HG03280 (cell line): ENCODE data around the gene WTAP.

Experiments used
- ATAC-seq: cut with Tn5 transposase; IDR thresholded peaks from one replicate; pipeline ENCODE4 v1.9.1; 2021; ENCODE audit warnings: mild to moderate bottlenecking, moderate library complexity; ENCODE audit not compliant: unreplicated experiment

WTAP gene

DNA sequence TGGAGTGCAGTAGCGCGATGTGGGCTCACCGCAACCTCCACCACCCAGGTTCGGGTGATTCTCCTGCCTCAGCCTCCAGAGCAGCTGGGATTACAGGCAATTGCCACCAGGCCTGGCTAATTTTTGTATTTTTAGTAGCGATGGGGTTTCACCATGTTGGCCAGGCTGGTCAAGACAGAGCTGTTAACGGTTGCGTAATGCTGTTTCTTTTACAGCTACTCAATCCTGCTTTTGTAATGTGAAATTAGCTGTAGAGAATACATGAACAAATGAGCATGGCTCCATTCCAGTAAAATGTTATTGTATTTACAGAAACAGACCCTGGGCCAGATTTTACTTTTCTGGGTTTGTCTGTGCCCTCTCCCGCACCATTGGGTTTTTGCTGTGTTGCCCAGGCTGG is 74.6 kb downstream of the WTAP start:
- ATAC-seq, result no peak

DNA sequence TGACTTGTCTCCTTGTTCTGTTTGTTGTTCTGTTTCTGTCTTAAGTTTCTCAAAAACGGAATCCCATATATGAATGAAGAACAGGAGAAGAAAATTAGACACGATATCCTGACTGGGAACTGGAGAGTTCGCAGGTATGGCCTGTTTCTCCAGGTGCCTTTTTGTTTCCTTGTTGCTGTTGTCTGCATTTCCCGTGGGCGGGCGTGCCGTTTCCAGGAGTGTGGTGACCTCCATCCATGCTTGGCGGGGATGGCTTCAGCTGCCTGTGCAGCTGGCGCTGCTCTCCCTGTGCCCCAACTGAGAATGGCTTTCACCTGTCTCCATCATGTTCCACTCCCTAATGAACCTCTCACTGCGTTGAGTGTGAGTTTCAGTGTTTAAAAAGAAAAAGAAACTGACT is 77.2 kb downstream of the WTAP start:
- ATAC-seq, result no peak

DNA sequence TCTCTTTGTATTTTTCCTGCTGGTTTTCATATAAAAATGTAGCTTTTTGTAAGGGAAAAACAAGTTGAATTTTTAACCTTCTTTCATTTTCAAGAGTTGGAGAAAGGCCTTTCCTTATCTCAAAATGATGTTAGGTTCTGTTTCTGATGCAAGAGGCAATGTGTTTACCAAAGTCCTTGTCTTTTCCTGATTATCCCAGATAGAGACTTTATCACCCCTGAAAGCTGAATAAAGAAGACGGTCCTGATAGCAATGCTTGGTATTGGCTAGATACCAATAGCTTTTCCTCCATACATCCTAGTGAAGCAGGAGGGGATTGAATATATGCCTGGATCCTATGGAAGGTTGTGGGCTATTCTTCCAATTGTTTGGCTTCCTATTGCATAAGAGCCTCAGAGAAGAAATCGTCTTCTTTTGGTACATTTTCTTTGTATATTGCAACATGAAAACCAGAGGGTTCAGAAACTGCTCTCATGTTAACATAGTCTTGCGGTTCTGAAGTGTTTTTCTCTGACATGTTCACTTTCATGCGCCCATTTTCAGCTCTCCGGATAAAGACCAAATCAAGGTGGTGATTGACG is 78.2 kb downstream of the WTAP start:
- no peak for ATAC-seq
